ENCODE results near the gene DISP3.

DNA sequence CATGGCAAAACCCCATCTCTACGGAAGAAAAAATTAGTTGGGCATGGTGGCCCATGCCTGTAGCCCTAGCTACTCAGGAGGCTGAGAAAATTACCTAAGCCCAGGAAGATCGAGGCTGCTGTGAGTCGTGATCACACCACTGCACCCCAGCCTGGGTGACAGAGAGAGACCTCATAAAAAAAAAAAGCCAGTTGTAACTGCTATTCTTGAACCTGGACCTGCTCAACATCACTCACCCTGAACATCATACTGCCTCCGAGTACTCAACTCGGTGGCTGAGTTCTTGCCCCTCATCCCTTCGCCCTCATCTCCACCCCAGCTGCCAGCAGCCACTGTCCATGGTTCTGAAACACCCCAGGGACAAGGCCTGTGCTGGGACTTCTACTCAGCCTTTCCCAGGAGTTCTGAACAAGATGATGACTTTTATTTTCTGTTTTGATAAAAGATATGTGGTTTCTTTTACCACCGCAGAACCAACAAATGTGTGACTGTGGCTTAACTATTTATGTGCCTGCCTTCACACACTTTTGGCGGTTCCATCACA is 5.4 kb upstream of the DISP3 start:
- no peak for TF ChIP-seq GATA2 (IDR thresholded peaks at IDR 0.05; ENCODE audit: low read depth, low read length)
- no peak for TF ChIP-seq GATA3 (IDR thresholded peaks at IDR 0.05; ENCODE audit: low read depth, low read length)

All from SH-SY5Y (cell line).